ENCODE data around the gene AGPAT4.
"Not testable (repeated sequence)": the region's sequence is repeated elsewhere in the genome, so short reads cannot be mapped to it uniquely, and the experiment has no call there.

AGPAT4 gene, protein sequence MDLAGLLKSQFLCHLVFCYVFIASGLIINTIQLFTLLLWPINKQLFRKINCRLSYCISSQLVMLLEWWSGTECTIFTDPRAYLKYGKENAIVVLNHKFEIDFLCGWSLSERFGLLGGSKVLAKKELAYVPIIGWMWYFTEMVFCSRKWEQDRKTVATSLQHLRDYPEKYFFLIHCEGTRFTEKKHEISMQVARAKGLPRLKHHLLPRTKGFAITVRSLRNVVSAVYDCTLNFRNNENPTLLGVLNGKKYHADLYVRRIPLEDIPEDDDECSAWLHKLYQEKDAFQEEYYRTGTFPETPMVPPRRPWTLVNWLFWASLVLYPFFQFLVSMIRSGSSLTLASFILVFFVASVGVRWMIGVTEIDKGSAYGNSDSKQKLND

DNA sequence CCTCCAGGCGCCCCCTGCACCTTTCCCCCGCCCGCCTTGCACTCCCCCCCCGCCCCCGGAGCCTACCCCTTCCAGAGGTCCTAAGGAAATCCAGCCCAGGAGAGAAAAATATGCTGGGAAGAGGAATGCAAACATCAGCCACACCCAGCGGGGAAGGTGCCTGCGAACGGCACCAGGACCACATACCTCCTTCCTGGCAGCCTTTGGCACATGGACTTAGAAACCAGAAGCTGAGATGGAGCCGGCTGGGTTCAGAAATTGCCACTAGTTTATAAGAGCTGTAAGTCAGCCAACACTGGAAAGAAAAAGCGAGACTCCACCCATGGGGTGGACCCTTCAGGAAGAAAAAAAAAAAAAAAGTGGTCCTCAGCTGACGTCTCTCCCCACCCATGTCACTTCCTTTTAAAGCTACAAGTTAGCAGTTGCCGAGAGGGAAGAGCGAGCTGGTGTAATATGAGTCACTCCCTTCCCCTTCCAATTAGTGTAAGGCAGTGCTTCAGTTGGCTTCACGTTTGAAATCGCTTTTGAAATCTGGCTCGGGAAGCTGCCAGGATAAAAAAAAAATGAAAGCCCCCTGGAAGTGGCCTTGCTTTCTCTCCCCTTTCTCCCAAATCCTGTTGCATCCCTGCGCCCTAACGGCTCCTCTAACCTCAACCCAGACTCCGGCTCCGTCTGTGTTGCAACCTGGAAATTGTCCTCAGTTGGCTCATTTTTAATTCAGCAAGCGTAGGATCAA, at the start of gene AGPAT4:
AGPAT4 (minus strand) TSS at position 310 of the 736 bp plus-strand sequence. CDS start 41,848 bp downstream, outside the sequence.
- DNase-seq: peak; percentile 85

DNA sequence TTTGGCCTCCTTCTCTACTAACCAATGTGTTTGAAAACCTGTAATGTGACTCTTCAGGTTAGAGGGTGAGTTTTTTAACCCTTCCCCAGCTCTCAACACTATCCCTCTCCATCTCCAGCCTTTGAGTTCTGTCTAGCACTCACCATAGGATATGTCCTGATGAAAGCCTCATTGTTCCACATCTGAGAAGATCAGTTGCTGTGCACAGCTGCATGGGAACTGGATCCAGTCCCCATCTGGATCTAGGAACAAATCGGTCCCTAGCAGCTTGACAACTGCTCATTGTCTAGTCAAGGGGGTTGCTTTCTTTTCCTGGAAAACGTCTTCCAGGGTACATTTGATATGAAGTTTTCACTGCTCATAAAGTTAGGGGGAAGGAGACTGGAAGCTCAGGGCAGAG, 45.4 kb upstream of the AGPAT4 start:
- no peak for DNase-seq

DNA sequence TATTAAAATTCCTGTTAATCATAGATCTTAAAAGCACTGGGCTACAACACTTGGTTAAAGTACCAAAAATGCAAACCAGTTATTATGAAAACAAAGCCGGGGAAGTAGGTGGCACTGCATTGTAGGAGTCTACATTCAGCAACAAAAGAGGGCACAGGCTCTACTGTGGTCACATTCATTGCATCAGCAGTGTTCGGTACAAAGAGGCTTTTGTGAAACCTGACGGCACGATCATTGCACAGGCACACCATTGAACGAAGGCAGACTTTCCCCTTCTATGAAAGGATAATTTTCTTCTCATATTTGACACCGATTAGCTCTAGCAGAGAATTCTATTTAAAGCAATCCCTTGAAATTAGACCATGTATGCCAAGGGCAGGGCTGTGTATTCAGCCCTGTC, 44.6 kb upstream of the AGPAT4 start:
- no peak for DNase-seq

DNA sequence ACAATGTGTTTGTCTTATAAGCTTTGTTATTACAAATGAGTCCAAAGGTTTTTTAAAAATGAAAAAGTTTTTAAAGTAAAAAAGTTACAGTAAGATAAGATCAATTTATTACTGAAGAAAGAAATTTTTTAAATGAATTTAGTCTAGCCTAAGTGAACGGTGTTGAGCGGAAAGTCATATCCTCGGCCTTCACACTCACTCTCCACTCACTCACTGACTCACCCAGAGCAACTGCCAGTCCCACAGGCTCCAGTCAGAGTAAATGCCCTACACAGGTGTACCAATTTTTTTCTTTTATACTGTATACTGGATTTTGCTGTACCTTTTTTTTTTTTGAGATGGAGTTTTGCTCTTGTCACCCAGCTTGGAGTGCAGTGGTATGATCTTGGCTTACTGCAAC, 42.7 kb upstream of the AGPAT4 start:
- no peak for DNase-seq

DNA sequence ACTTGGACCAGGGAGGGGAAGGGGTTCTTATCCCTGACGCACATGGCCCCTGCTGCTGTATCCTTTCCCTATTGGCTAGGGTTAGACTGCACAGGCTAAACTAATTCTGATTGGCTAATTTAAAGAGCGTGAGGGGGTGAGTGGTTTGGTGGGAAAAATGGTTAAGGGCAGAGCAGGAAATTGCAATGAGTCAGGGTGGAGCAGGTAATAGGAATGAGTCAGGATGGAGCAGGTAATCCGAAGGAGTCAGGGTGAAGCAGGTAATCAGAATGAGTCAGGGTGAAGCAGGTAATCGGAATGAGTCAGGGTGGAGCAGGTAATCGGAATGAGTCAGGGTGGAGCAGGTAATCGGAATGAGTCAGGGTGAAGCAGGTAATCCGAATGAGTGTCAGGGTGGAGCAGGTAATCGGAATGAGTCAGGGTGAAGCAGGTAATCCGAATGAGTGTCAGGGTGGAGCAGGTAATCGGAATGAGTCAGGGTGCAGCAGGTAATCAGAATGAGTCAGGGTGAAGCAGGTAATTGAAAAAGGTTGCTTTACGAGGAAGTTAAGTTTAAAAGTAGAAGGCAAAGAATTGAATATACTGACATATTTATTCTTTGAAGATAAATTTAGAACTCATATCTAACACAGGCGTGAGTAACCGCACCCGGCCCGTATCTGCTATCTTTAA, 41.5 kb upstream of the AGPAT4 start:
- not testable (repeated sequence) for DNase-seq

DNA sequence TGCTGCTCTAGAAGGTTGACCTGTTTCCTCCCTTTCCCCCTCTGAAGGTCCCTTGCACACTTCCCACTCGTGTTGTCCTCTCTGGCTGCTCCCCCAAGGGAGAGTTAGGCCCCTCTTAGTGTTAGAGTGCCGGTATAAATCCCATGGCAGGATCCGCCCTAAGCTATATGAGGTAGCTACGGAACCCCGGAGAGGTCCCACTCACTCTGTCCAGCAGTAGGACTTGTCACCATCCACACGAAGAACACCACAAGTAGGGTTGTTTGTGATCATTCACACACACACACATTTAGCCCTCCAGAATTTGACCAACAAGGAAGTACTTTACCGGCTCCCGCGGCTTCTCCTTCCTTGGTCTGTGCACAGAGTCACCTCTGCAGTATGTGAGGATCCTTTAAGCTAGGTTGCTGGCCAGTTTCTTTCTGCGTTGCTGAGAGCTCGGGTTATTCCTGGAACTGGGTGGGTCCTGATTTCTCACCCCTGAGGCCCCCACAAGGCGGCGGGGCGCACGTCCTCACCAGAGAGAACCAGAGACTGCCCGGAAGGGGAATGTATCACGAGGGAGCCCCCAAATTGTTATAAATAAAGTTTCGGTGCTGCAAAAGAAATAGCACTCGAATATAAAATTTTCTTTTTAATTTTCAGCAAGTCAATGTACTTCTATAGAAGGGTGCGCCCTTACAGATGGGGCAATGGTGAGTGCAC, 40.8 kb upstream of the AGPAT4 start:
- not testable (repeated sequence) for DNase-seq

DNA sequence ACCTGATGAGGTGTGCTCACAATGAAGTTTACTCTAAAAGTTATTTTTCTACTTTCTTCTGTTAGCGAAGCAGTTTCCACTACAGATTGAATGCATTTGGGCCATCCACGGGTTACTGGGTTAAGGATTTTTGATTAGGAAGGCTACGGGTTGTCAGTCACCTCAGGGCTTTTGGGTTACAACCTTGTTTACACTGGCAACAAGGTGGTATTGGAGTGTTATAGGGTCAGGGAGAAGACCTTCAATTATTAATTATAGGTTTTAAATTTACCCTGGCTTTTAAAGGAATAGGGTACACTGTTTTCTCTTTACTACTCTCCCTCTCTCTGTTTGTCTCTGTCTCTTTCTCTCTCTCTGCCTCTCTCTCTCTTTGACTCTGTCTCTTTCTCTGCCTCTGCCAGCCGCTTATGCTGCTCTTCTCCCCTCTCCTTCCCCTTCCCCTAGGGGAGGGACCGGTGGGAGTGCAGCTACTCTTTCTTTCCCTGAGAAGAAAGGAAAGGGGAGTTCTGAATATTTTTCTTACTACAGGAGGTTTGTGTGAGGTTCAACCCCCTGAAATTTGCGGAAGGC, 40.2 kb upstream of the AGPAT4 start:
- no peak for DNase-seq

DNA sequence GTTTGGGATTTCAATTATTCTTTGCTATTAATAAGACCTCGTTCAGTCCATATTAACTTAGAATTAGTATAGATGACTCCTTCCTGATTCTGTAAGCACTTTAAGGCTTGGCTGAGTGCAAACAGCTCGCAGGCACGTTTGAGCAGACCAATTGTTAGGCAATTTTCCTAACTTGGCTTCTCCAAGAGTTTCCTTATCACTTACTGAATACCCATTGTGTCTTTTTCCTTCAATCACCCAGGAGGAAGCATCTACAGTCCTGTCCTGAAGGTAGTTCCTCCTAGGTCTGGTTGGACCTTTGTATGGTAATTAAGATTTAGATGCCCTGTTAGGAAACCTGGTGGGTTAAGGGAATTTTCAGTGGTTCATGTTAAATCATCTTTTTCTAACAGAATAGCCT, 39.6 kb upstream of the AGPAT4 start:
- not testable (repeated sequence) for DNase-seq

DNA sequence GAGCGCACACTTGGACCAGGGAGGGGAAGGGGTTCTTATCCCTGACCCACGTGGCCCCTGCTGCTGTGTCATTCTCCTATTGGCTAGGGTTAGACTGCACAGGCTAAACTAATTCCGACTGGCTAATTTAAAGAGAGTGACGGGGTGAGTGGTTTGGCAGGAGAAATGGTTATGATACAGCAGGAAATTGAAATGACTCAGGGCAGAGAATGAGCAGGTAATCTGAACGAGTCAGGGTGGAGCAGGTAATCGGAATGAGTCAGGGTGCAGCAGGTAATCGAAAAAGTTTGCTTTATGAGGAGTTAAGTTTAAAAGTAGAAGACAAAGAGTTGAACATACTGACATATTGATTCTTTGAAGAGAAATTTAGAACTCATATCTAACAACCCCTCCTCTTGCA, 35.9 kb upstream of the AGPAT4 start:
- DNase-seq: not testable (repeated sequence)

DNA sequence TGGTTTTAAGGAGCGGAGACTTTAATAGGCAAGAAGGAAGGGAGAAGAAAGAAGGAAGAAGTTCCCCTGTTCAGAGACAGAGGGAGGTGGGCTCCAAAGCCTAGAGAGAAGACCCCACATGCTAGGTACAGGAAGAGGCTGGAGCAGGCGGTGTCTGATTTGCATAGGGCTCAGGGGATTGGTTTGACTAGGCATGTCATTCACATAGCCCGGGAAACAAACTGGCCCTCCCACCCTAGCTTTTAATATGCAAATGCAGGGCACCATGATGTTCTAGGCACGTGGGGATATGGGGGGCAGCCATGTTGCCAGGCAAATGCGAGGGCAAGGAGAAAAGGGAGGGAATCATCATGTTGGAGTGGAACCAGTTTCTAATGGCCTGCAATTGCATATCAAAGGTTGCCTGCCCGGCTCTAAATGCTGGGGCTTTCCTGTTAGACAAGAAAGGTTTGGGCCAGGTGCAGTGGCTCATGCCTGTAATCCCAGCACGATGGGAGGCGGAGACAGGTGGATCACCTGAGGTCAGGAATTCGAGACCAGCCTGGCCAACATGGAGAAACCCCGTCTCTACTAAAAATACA, 34.3 kb upstream of the AGPAT4 start:
- DNase-seq: no peak

DNA sequence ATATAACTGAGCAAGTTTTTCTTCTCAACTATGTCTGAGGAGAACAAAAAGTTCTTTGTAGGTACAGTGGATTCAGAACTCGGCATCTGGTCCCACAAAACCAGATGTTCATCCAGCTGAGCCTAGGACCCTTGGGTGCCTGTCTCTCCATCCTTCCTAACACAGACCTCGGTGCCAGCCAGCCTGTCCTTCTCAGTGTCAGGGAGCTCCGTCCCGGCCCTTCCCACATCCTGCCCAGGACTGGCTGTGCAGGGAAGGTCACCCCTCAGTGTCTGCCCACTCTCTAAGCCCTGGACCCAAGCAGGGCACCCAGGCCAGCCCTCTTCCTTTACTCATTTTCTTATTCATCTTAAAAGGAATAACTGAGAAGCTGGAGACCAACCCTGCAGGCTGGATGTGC, 32.0 kb upstream of the AGPAT4 start:
- DNase-seq: no peak

DNA sequence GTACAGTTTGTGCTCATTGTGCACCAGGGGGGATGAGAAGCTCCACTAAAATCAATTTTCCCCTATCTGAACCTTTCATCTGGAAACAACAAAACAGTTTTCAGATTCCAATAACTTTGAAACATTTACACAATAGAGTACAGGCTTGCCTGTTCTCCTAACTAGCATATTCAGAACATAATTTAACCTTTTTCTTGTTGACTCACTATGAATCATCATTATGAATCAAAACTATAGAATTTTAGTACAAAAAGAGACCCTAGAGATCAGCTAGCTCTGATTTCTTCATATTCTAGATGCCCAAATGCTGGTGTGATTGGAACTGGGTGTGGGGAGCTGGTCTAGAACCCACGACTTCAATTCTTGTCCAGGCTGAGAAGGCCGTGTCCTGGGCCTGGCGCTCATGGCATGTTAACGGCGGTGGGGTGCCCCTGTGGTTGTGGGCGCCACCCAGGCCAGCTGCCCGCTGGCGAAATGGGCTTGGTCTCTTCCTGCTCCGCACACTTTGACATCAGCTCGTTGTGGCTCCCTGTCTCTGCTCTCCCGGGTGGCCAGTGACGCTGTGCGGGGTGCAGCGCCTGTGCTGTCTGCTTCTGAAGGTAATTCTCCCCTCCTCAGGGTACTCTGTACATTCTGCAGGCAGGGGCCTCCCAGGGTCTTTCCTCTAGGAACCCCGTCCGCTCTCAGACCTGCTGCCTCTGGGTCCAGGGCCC, 29.9 kb upstream of the AGPAT4 start:
- no peak for DNase-seq

DNA sequence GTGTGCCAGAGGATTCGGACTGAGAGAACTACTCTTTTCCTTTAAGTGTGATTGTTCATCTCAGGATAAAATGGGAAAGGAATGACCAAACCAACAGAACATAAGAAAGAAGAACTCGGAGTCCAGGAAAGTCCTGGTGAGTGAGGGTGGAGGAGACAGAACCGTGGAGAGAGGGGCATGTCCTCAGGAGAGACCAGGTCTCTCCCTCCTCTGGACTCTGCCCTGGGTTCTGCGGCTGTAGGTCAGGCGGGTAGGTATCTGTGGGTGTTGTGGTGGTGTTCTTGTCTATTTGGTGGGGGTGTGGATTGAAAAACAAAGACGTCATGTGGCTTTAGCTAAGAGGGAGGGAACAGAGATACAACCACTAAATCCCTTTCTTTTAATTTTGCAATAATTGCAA, 29.1 kb upstream of the AGPAT4 start:
- no peak for DNase-seq

DNA sequence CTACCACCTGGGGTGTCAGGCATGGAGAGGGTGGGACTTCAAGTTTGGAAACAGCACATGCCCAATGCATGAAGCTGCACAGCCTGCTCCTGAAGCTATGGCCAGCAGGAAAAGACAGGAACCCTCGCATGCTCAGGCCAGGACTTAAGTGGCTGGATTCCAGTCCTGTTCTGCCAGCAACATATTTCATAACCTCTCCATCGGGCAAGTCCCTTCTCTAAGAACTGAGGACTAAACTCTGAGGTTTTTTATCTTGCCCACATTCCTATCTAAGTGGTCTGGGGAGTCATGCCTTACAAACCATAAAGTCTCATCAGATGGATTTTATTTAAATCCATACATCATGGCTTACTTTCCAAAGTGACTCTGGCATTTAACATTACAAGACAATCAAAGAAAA, 27.5 kb upstream of the AGPAT4 start:
- no peak for DNase-seq

DNA sequence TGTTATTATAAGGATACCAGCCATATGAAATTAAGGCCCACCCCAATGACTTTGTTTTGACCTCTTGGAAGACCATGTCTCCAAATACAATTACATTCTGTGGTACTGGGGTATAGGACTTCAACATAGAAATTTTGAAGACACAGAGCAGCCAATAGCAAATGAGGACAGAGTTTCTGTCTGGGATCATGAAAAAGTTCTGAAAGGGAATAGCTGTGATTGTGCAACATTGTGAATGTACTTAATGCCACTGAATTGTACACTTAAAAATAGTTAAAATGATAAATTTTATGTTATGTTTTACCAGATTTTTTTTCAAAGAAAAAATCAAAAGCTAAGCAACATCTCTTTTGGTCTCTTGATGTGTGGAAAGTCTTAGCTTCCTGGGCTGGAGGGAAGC, 27.0 kb upstream of the AGPAT4 start:
- DNase-seq: no peak

DNA sequence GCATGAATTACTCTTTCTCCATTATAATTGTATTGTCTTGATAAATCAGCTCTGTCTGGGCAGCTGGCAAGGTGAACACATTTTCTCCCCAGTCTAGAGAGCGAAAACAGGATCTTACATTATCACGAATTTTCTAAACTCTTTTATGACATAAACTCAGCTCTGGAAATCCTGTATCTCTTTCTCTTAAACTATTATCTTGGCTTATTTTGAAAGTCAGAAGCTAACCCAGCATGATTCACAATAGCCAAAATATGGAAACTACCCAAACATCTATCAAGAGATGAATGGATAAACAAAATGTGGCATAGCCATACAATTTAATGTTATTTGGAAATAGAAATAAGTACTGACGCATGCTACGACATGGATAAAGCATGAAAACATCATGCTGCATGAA, 25.9 kb upstream of the AGPAT4 start:
- DNase-seq: no peak

DNA sequence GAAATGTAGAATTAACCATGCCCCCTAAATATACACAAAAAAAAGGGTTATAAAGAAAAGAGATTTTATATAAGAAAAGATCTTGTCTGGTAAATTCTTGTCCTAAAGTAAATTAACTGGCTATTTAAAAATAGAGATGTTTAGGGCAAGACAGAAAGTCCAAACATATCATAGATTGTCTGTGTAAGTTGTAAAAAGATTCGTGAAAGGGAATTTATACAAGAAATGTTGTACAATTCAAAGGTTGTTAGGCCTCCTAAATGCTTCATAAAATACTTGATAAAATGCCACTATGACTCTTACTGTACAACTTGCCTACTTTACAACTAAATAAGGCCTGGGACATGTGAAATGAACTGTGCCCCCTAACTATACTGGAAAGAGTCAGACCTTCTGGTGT, 21.9 kb upstream of the AGPAT4 start:
- no peak for DNase-seq

DNA sequence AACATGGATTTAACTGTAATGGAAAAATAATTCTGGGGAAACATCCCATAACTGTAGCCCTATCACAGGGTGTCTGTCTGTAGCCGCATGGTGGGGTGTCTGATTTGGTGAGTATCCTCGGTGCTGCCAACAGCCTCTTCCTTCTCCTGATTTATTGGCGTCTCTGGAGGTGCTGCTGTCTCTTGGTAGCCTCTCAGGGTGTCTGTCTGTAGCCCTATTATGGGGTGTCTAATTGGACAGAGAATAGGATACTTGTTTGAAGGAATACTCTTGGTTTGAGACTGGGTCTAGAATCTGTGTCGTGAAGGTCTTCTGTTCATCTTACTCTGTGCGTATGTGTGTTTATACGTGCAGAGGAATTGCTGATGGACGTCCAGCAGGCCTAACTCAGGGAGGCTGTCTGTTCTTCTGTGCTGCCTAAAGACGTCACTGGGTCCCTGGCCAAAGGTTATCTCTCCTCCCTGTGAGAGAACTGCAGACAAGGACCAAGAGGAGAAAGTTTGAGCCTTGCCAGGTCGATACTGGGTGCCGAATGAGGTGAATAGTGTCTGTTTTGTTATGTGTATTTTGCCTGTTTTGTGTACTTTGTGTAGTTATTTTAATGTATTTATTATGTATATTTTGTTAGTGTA, 18.9 kb upstream of the AGPAT4 start:
- DNase-seq: no peak

DNA sequence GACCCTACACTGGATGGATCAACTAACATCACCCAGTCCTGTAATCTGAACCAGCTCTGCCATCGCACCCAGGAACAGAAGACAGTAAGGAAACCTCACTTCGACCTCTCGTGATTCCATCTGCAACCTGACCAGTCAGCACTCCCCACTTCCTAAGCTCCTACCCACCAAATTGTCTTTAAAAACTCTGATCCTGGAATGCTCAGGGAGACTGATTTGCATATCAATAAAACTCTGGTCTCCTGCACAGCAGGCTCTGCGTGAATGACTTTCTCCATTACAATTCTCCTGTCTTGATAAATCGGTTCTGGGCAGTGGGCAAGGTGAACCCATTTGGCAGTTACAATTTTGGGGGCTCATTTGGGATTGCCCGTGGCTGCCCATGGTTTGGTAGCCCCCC, 18.3 kb upstream of the AGPAT4 start:
- DNase-seq: no peak

DNA sequence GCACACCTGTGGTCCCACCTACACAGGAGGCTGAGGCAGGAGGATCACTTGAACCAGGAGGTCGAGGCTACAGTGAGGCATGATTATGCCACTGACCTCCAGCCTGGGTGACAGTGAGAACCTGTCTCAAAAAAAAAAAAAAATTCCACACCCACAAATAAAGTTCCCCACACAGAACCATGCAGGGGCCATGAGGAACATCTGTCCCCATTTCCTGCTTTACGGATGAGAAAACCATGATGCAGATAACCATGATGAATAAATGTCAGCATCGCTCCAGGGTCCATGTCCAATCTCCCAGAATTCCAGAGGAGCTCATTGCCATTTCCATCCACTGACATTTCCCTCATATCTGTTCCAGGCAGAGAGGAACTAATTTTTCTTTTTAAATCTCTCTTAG, 16.9 kb upstream of the AGPAT4 start:
- no peak for DNase-seq

DNA sequence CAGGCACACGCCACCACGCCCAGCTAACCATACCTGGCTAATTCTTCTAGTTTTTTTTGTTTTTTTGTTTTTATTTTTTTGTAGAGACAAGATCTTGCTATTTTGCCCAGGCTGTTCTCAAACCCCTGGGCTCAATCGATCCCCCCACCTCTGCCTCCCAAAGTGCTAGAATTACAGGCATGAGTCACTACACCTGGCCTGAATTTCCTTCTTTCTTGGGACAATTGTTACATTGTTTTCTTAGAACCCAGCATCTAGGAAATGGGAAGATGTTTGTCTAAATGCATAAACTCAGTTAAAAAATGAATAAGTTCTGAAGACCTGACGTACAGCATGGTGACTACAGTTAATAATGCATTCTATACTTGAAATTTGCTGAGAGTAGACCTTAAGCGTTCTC, 10.8 kb upstream of the AGPAT4 start:
- no peak for DNase-seq
